CD14-positive monocyte (primary cell): ENCODE measurements around the gene WDR35. TPM values are rescaled to one million over a fixed set of nuclear protein-coding genes. Genes with fewer than 3 reads are reported as not detected.
A peak's percentile ranks its signal among the peaks of the same experiment; 100 is the strongest.

Experiments used
- DNase-seq, 3 donors: peaks; one replicate each; pipeline ENCODE4 v3.0.0-alpha.2; 2011 to 2022
- H2AFZ ChIP-seq: 2 replicates; pipeline ENCODE4 v1.6.0; 2012; ENCODE audit warnings: mild to moderate bottlenecking, low read depth, low read length, inconsistent platforms; ENCODE audit not compliant: insufficient read depth, poor library complexity, severe bottlenecking
- H3K27ac ChIP-seq, 2 donors: 1 replicate in 1 of 2; 2 replicates in 1 of 2; pipeline ENCODE4 v1.5.1; 2012 to 2013; ENCODE audit warnings: low read length in 2 of 2, control low read depth in 1 of 2, inconsistent platforms in 1 of 2, low read depth in 1 of 2, mild to moderate bottlenecking in 1 of 2
- H3K27me3 ChIP-seq, 2 donors: one replicate each; pipeline versions ENCODE4 v1.6.0 to v1.6.1; 2011 to 2013; ENCODE audit warnings: low read length in 2 of 2; ENCODE audit not compliant: control insufficient read depth in 2 of 2, insufficient read depth in 2 of 2
- H3K36me3 ChIP-seq, 2 donors: replicated peaks in 1 of 2; 1 replicate in 1 of 2; 2 replicates in 1 of 2; pipeline versions ENCODE4 v1.5.1 to v1.6.1; 2012 to 2013; ENCODE audit warnings: low read length in 2 of 2, control low read depth in 1 of 2, inconsistent platforms in 1 of 2, mild to moderate bottlenecking in 1 of 2; ENCODE audit not compliant: insufficient read depth in 2 of 2, control insufficient read depth in 1 of 2
- H3K4me1 ChIP-seq, 2 donors: 1 replicate in 1 of 2; 2 replicates in 1 of 2; pipeline versions ENCODE4 v1.5.1 to v1.6.1; 2012 to 2013; ENCODE audit warnings: low read length in 2 of 2, control low read depth in 1 of 2, inconsistent platforms in 1 of 2, mild to moderate bottlenecking in 1 of 2, moderate library complexity in 1 of 2; ENCODE audit not compliant: insufficient read depth in 2 of 2, control insufficient read depth in 1 of 2
- H3K4me2 ChIP-seq: replicated peaks from 2 replicates; pipeline ENCODE3; 2012; ENCODE audit warnings: low read length, moderate library complexity, mild to moderate bottlenecking; ENCODE audit not compliant: poor library complexity, severe bottlenecking; ENCODE audit errors: extremely low read depth
- H3K4me3 ChIP-seq, 3 experiments: fragments of 200-600 bp in 1 of 3; sonication (generic) in 1 of 3; replicated peaks in 1 of 3; 1 replicate in 2 of 3; 2 replicates in 1 of 3; pipeline ENCODE4 v1.5.1; 2011 to 2013; ENCODE audit warnings: low read length in 3 of 3, mild to moderate bottlenecking in 3 of 3, control low read depth in 2 of 3, low read depth in 2 of 3, inconsistent platforms in 1 of 3, moderate library complexity in 1 of 3
- H3K79me2 ChIP-seq: 2 replicates; pipeline ENCODE4 v1.6.0; 2012; ENCODE audit warnings: mild to moderate bottlenecking, control low read depth, inconsistent platforms, low read length, moderate library complexity; ENCODE audit not compliant: insufficient read depth
- H3K9ac ChIP-seq: 2 replicates; pipeline ENCODE4 v1.6.0; 2017; ENCODE audit warnings: low read length, mild to moderate bottlenecking; ENCODE audit not compliant: insufficient read depth, poor library complexity, severe bottlenecking
- H3K9me3 ChIP-seq, 2 donors: replicated peaks in 1 of 2; 1 replicate in 1 of 2; 2 replicates in 1 of 2; pipeline versions ENCODE4 v1.5.1 to v1.6.1; 2012 to 2013; ENCODE audit warnings: low read length in 2 of 2, control low read depth in 1 of 2; ENCODE audit not compliant: control insufficient read depth in 1 of 2, insufficient read depth in 1 of 2
- H4K20me1 ChIP-seq: 2 replicates; pipeline ENCODE4 v1.6.0; 2012; ENCODE audit warnings: mild to moderate bottlenecking, low read length, control low read depth, moderate library complexity; ENCODE audit not compliant: insufficient read depth
- H3K27ac Mint-ChIP-seq, 7 donors: one replicate each; pipeline ENCODE4 v1.8.0; 2020; ENCODE audit warnings: mild to moderate bottlenecking in 7 of 7, mixed read lengths in 7 of 7, moderate library complexity in 6 of 7, inconsistent platforms in 2 of 7
- H3K27me3 Mint-ChIP-seq, 3 donors: one replicate each; pipeline ENCODE4 v1.8.0; 2021 to 2022; ENCODE audit warnings: low read depth in 3 of 3, mild to moderate bottlenecking in 3 of 3, mixed read lengths in 3 of 3, moderate library complexity in 3 of 3, inconsistent platforms in 1 of 3
- H3K36me3 Mint-ChIP-seq, 2 donors: one replicate each; pipeline ENCODE4 v1.8.0; 2020; ENCODE audit warnings: mixed read lengths in 2 of 2, inconsistent platforms in 1 of 2, mild to moderate bottlenecking in 1 of 2
- H3K4me1 Mint-ChIP-seq: one replicate; pipeline ENCODE4 v1.8.0; 2020; ENCODE audit warnings: mild to moderate bottlenecking, mixed read lengths
- H3K4me3 Mint-ChIP-seq, 2 donors: one replicate each; pipeline ENCODE4 v1.8.0; 2020; ENCODE audit warnings: mild to moderate bottlenecking in 2 of 2, mixed read lengths in 2 of 2, moderate library complexity in 1 of 2
- H3K9me3 Mint-ChIP-seq, 7 donors: one replicate each; pipeline ENCODE4 v1.8.0; 2020 to 2022; ENCODE audit warnings: mixed read lengths in 7 of 7, mild to moderate bottlenecking in 6 of 7, moderate library complexity in 6 of 7, inconsistent platforms in 2 of 7
- WGBS: methylation state at CpG from one replicate; pipeline ENCODE4 v1.1.5; 2013; ENCODE audit warnings: missing lambda C conversion rate; ENCODE audit not compliant: insufficient coverage; 5-methylcytosine and 5-hydroxymethylcytosine counted together
- intact Hi-C, 2 donors: fragments of 100-400 bp; cut with micrococcal nuclease; formaldehyde crosslinking; loops; one replicate each; pipeline versions ENCODE4 v1.15.0 to v1.15.1; 2023
- polyA plus RNA-seq, 3 donors: library from polyadenylated mRNA; depleted of rRNA in 1 of 3; unstranded in 2 of 3; stranded (reverse) in 1 of 3; fragments of 300-500 nt in 2 of 3; fragments of >200 nt in 1 of 3; fragmentation: Illumina TruSeq in 2 of 3; gene quantifications; 1 replicate in 2 of 3; 2 replicates in 1 of 3; pipeline ENCODE4 v1.2.3, GENCODE V29; 2012 to 2021
- TF ChIP-seq, protein P1 (sequence below): fragments of 200-600 bp; IDR thresholded peaks from one replicate; pipeline ENCODE4 v1.8.0; 2022; ENCODE audit warnings: antibody characterized with exemption, mild to moderate bottlenecking

The WDR35 gene
- polyA plus RNA-seq, 3 donors, result 0.28 to 1.0 (median 0.67) TPM

DNA sequence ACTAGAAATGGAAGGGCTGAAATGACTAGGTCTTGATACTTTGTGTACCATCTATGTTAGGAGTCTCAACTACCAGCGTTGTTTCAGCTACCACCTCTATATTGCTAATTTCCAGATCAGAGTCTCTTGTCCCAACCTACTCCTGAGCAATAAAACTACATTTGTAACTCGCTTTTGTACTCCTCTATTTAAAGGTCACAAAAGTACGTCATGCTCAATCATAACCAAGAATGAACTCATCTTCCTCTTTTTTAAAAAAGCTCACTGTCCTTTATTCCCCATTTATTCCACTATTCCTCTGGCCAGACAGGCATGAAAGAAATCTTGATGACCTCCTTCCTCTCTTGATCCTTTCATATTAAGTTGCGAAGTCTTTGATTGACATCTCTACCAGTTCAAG is 33.8 kb upstream of the WDR35 start:
- H3K4me1 ChIP-seq, result no peaks in the 10 kb centered on the region
- H3K4me3 ChIP-seq, result no peak overlapping the region
- WGBS, result 71% methylated on average over 3 of the region's 4 CpGs
- peaks cover 25 to 41% (median 30%) of the 10 kb centered on the region in 7 donors for H3K9me3 Mint-ChIP-seq
- H3K27me3 Mint-ChIP-seq, result peaks cover 0 to 3% (median 0%) of the 10 kb centered on the region in 3 donors
- H3K4me2 ChIP-seq, result no peak overlapping the region
- no peak overlapping the region for H3K9ac ChIP-seq
- H3K36me3 ChIP-seq, result peaks cover 1 to 16% of the 10 kb centered on the region in 2 donors
- intact Hi-C loops, result no loop called here
- no peaks in the 10 kb centered on the region for H3K79me2 ChIP-seq
- no peaks in the 10 kb centered on the region for H3K27me3 ChIP-seq
- DNase-seq, result no peak
- TF ChIP-seq, protein P1, sequence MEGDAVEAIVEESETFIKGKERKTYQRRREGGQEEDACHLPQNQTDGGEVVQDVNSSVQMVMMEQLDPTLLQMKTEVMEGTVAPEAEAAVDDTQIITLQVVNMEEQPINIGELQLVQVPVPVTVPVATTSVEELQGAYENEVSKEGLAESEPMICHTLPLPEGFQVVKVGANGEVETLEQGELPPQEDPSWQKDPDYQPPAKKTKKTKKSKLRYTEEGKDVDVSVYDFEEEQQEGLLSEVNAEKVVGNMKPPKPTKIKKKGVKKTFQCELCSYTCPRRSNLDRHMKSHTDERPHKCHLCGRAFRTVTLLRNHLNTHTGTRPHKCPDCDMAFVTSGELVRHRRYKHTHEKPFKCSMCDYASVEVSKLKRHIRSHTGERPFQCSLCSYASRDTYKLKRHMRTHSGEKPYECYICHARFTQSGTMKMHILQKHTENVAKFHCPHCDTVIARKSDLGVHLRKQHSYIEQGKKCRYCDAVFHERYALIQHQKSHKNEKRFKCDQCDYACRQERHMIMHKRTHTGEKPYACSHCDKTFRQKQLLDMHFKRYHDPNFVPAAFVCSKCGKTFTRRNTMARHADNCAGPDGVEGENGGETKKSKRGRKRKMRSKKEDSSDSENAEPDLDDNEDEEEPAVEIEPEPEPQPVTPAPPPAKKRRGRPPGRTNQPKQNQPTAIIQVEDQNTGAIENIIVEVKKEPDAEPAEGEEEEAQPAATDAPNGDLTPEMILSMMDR, result no peak
- H3K9me3 ChIP-seq, result peaks cover 23 to 32% of the 10 kb centered on the region in 2 donors
- H3K4me3 Mint-ChIP-seq, result no peak overlapping the region
- no peak overlapping the region for H3K27ac Mint-ChIP-seq
- H2AFZ ChIP-seq, result no peak overlapping the region
- H4K20me1 ChIP-seq, result peaks cover 10% of the 10 kb centered on the region
- peaks cover 19 to 27% of the 10 kb centered on the region in 2 donors for H3K36me3 Mint-ChIP-seq
- H3K4me1 Mint-ChIP-seq, result peaks cover 14% of the 10 kb centered on the region
- H3K27ac ChIP-seq, result no peak overlapping the region

DNA sequence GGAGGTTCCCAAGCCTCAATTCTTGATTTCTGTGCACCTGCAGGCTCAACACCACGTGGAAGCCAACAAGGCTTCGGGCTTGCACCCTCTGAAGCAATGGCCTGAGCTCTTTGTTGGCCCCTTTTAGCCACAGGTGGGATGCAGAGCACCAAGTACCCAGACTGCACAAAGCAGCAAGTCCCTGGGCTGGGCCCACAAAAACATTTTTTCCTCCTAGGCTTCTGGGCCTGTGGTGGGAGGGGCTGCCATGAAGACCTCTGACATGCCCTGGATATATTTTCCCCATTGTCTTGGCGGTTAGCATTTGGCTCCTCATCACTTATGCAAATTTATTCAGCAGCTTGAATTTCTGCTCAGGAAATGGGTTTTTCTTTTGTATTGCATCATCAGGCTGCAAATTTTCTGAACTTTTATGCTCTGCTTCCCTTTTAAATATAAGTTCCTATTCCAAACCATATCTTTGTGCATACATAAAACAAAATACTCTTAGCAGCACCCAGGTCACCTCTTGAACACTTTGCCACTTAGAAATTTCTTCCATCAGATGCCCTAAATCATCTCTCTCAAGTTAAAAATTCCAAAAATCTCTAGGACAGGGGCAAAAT is 31.6 kb upstream of the WDR35 start:
- no peak overlapping the region for H2AFZ ChIP-seq
- H3K36me3 Mint-ChIP-seq, result peaks cover 5 to 11% of the 10 kb centered on the region in 2 donors
- peaks cover 0 to 2% (median 2%) of the 10 kb centered on the region in 3 donors for H3K27me3 Mint-ChIP-seq
- no peak overlapping the region for H3K4me2 ChIP-seq
- no peaks in the 10 kb centered on the region for H3K4me1 ChIP-seq
- H3K9me3 Mint-ChIP-seq, result peaks cover 25 to 38% (median 30%) of the 10 kb centered on the region in 7 donors
- no peaks in the 10 kb centered on the region for H3K36me3 ChIP-seq
- TF ChIP-seq, protein P1, result no peak
- H3K9ac ChIP-seq, result no peak overlapping the region
- peak overlapping the region in 1 of 7 donors; percentile 55 for H3K27ac Mint-ChIP-seq
- peaks cover 23 to 32% of the 10 kb centered on the region in 2 donors for H3K9me3 ChIP-seq
- H3K27me3 ChIP-seq, result no peaks in the 10 kb centered on the region
- no peak overlapping the region for H3K4me3 Mint-ChIP-seq
- H4K20me1 ChIP-seq, result no peaks in the 10 kb centered on the region
- no peak overlapping the region for H3K4me3 ChIP-seq
- H3K79me2 ChIP-seq, result no peaks in the 10 kb centered on the region
- DNase-seq, result no peak
- H3K27ac ChIP-seq, result no peak overlapping the region
- H3K4me1 Mint-ChIP-seq, result peaks cover 14% of the 10 kb centered on the region
- intact Hi-C loops, result no loop called here
- 95% methylated on average over 2 of the region's 3 CpGs for WGBS
